ENCODE measurements around the gene R3HDM1.

DNA sequence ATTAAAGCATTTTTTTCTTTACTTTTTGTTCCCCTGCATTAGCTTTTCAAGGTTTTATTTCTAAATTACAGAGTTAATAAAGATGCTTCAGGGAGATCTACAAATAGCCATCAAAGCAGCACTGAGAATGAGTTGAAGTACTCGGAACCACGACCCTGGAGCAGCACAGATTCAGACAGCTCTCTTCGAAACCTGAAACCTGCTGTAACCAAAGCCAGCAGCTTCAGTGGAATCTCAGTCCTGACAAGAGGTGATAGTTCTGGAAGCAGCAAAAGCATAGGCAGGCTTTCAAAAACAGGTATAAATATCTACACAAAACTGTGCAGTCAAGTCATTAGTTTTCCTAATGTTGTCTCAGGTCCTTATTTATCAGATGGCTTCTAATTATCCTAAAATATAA, 107.5 kb downstream of the R3HDM1 start:
- TF ChIP-seq, protein P1, sequence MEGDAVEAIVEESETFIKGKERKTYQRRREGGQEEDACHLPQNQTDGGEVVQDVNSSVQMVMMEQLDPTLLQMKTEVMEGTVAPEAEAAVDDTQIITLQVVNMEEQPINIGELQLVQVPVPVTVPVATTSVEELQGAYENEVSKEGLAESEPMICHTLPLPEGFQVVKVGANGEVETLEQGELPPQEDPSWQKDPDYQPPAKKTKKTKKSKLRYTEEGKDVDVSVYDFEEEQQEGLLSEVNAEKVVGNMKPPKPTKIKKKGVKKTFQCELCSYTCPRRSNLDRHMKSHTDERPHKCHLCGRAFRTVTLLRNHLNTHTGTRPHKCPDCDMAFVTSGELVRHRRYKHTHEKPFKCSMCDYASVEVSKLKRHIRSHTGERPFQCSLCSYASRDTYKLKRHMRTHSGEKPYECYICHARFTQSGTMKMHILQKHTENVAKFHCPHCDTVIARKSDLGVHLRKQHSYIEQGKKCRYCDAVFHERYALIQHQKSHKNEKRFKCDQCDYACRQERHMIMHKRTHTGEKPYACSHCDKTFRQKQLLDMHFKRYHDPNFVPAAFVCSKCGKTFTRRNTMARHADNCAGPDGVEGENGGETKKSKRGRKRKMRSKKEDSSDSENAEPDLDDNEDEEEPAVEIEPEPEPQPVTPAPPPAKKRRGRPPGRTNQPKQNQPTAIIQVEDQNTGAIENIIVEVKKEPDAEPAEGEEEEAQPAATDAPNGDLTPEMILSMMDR (IDR thresholded peaks at IDR 0.05; ENCODE audit: insufficient read depth, low read length, poor library complexity, severe bottlenecking) = no peak
- no peak for TF ChIP-seq EZH2phosphoT487 (conservative IDR thresholded peaks at IDR 0.05; ENCODE audit: low read length)
